ENCODE results near the gene PCSK4. TPM values are rescaled to one million over a fixed set of nuclear protein-coding genes. Genes with fewer than 3 reads are reported as not detected.

Gene PCSK4
- total and polyA plus RNA-seq, 2 of the 4 experiments (the other 2 are of a cell fraction): 0.72 to 1.7 TPM

DNA sequence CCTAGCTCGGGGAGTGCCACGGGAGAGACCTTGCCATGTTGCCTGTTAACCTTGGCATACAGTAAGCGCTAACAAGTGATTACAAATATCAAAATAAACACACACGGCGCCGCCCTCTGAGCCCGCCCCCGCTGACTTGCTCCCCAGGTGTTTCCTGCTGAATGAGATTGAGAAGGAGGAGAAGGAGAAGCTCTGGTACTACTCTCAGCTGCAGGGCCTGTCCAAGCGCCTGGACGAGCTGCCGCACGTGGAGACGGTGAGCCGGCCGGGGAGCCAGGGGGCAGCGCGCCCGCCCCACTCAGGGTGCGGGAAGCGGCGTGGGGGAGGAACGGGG lies 35.2 kb downstream of the PCSK4 start:
- Histone ChIP-seq H3K27ac (ENCODE audit: insufficient read depth, low read length) (no peak overlapping the region), H3K4me2 (ENCODE audit: low read depth, low read length) (no peak overlapping the region), H3K27me3 (ENCODE audit: control insufficient read depth, insufficient read depth, low read length) (peaks cover 63% of the 10 kb centered on the region), H3K79me1 (ENCODE audit: low read depth in 1 of 2, low read length in 2 of 2) (no peaks in the 10 kb centered on the region), H2BK5ac (ENCODE audit: low read depth, low read length, poor library complexity, severe bottlenecking) (no peak overlapping the region), H3K9ac (ENCODE audit: low read depth, low read length) (no peak overlapping the region), H4K8ac (ENCODE audit: low read depth in 2 of 2, low read length in 2 of 2) (no peak overlapping the region), H2BK120ac (ENCODE audit: low read depth, low read length) (no peak overlapping the region), H4K20me1 (ENCODE audit: insufficient read depth, low read length) (peaks cover 56% of the 10 kb centered on the region), H2BK20ac (ENCODE audit: low read depth, low read length) (no peak overlapping the region), H3K4ac (ENCODE audit: low read depth, low read length) (no peak overlapping the region), H3K56ac (ENCODE audit: extremely low read depth, insufficient read depth, low read length) (no peak overlapping the region), H3K9me1 (ENCODE audit: insufficient read depth, low read length) (0 out of 2 replicates have a peak, but pooled peaks cover 2% of the 10 kb centered on the region), H2AK5ac (ENCODE audit: low read depth, low read length) (no peak overlapping the region), H3K4me3 (ENCODE audit: insufficient read depth, low read depth, low read length) (no peak overlapping the region), H3K23ac (ENCODE audit: low read depth, low read length) (no peak overlapping the region), H3K18ac (ENCODE audit: low read depth, low read length) (no peak overlapping the region), H3K14ac (replicated peaks; ENCODE audit: low read depth, low read length) (no peak overlapping the region), H3K36me3 (ENCODE audit: control insufficient read depth, insufficient read depth, low read length) (no peaks in the 10 kb centered on the region), H3K9me3 (ENCODE audit: control insufficient read depth, insufficient read depth, low read length) (no peaks in the 10 kb centered on the region), H3K4me1 (ENCODE audit: control insufficient read depth, insufficient read depth, low read length) (no peaks in the 10 kb centered on the region), H2AFZ (replicated peaks; ENCODE audit: low read length, poor library complexity) (no peak overlapping the region), H2BK15ac (ENCODE audit: low read depth, low read length) (no peak overlapping the region), H2AK9ac (replicated peaks; ENCODE audit: low read depth, low read length, poor library complexity) (no peak overlapping the region), H4K5ac (ENCODE audit: low read depth, low read length) (no peak overlapping the region), H4K91ac (ENCODE audit: insufficient read depth, low read depth, low read length) (no peak overlapping the region)
- dilution Hi-C loops (cut with HindIII; ENCODE audit: low sequenced_read_pairs, unreplicated experiment) (no loop called here), in situ Hi-C loops (cut with MboI; ENCODE audit: low sequenced_read_pairs) (no loop called here), intact Hi-C loops (cut with micrococcal nuclease) (no loop called here)
- DNase-seq: no peak
- WGBS, 2 experiments (ENCODE audit: extremely low coverage in 2 of 2, insufficient read length in 1 of 2): 17% methylated on average over 14 of the region's 22 CpGs; no CpG with 5 or more reads in 1 of the 2 experiments
- no peak for ATAC-seq (ENCODE audit: low read depth)
- CTCF ChIA-PET: no interaction called here
- TF ChIP-seq, protein P1, sequence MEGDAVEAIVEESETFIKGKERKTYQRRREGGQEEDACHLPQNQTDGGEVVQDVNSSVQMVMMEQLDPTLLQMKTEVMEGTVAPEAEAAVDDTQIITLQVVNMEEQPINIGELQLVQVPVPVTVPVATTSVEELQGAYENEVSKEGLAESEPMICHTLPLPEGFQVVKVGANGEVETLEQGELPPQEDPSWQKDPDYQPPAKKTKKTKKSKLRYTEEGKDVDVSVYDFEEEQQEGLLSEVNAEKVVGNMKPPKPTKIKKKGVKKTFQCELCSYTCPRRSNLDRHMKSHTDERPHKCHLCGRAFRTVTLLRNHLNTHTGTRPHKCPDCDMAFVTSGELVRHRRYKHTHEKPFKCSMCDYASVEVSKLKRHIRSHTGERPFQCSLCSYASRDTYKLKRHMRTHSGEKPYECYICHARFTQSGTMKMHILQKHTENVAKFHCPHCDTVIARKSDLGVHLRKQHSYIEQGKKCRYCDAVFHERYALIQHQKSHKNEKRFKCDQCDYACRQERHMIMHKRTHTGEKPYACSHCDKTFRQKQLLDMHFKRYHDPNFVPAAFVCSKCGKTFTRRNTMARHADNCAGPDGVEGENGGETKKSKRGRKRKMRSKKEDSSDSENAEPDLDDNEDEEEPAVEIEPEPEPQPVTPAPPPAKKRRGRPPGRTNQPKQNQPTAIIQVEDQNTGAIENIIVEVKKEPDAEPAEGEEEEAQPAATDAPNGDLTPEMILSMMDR (conservative IDR thresholded peaks at IDR 0.05; ENCODE audit: low read depth, low read length): no peak
- BruUV-seq (replicated peaks): no TSS peak
- POLR2A ChIA-PET (ENCODE audit: unreplicated experiment): no interaction called here

Measured in IMR-90 (cell line).